Transverse colon (tissue), 3 donors: Measurements from ENCODE around the gene TIMM17A.

Experiments
- EP300 ChIP-seq: sonication (generic); formaldehyde crosslinking; IDR thresholded peaks from one replicate; pipeline ENCODE4 v1.6.1; 2017; ENCODE audit warnings: antibody characterized with exemption, low read depth
- POLR2A ChIP-seq: fragments of 450-650 bp; IDR thresholded peaks from one replicate; pipeline ENCODE4 v1.6.1; 2016; ENCODE audit warnings: antibody characterized with exemption, mild to moderate bottlenecking, moderate library complexity
- TF ChIP-seq, protein P1 (sequence below), 5 experiments: fragments of 200-600 bp in 3 of 5; fragments of 450-650 bp in 2 of 5; sonication (generic) in 3 of 5; IDR thresholded peaks; 1 replicate in 2 of 5; 2 replicates in 3 of 5; pipeline ENCODE4 v1.5.1; 2016 to 2017; ENCODE audit warnings: antibody characterized with exemption in 5 of 5, inconsistent platforms in 3 of 5, mild to moderate bottlenecking in 2 of 5, moderate library complexity in 1 of 5

DNA sequence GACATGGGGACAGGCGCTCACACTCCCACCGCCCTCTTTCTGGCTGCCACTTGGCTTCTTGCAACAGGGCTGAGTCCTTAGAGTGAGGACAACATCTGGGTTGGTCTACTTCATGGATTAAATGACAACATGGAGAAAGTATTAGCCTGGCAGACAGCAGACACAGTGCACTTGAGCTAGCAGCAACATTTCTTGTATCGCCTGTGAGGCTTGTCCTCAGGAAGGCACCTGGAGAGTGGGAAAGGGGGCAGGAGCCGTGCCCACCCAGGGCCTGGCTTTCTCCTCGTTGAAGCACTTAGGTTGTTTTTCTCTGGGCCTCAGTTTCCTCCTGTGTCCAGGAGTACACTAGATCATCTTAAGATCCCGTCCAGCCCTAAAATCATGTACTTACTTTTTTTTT lies 58.8 kb downstream of the TIMM17A start:
- TF ChIP-seq POLR2A (no peak), EP300 (no peak)
- TF ChIP-seq, protein P1, sequence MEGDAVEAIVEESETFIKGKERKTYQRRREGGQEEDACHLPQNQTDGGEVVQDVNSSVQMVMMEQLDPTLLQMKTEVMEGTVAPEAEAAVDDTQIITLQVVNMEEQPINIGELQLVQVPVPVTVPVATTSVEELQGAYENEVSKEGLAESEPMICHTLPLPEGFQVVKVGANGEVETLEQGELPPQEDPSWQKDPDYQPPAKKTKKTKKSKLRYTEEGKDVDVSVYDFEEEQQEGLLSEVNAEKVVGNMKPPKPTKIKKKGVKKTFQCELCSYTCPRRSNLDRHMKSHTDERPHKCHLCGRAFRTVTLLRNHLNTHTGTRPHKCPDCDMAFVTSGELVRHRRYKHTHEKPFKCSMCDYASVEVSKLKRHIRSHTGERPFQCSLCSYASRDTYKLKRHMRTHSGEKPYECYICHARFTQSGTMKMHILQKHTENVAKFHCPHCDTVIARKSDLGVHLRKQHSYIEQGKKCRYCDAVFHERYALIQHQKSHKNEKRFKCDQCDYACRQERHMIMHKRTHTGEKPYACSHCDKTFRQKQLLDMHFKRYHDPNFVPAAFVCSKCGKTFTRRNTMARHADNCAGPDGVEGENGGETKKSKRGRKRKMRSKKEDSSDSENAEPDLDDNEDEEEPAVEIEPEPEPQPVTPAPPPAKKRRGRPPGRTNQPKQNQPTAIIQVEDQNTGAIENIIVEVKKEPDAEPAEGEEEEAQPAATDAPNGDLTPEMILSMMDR (IDR thresholded peaks at IDR 0.05), result no peak
